ENCODE measurements around the gene HNF1A.

Gene HNF1A

GRCh38 chr12:120965534-120966091 is 12.7 kb upstream of the HNF1A start:
- Histone ChIP-seq H3K4me3 (ENCODE audit: low read length) (no peak overlapping the region), H4K20me1 (ENCODE audit: insufficient read depth, low read length) (no peaks in the 10 kb centered on the region), H3K9me3 (ENCODE audit: insufficient read depth, low read length) (no peaks in the 10 kb centered on the region), H3K27ac (ENCODE audit: low read length) (no peak overlapping the region), H3K9ac (ENCODE audit: low read length) (no peak overlapping the region), H3K4me1 (ENCODE audit: low read length) (peaks cover 9% of the 10 kb centered on the region), H3K4me2 (ENCODE audit: low read length) (no peak overlapping the region), H3K36me3 (replicated peaks; ENCODE audit: low read depth, low read length) (no peaks in the 10 kb centered on the region), H3K79me2 (ENCODE audit: low read length) (no peaks in the 10 kb centered on the region), H3K27me3 (ENCODE audit: low read depth, low read length) (no peaks in the 10 kb centered on the region), H2AFZ (ENCODE audit: low read depth, low read length) (no peak overlapping the region)
- TF ChIP-seq EZH2phosphoT487 (IDR thresholded peaks at IDR 0.05; ENCODE audit: low read depth) (no peak), CTCF (IDR thresholded peaks at IDR 0.05; ENCODE audit: low read depth, low read length) (no peak)

- H3K9me3 ChIP-seq (ENCODE audit: insufficient read depth, low read length), result no peaks in the 10 kb centered on the region
- no peak overlapping the region for H2AFZ ChIP-seq (ENCODE audit: low read depth, low read length)
- peaks cover 20% of the 10 kb centered on the region for H3K4me1 ChIP-seq (ENCODE audit: low read length)
- H3K9ac ChIP-seq (ENCODE audit: low read length), result no peak overlapping the region
- no peaks in the 10 kb centered on the region for H3K79me2 ChIP-seq (ENCODE audit: low read length)
- TF ChIP-seq EZH2phosphoT487 (IDR thresholded peaks at IDR 0.05; ENCODE audit: low read depth) (no peak), CTCF (IDR thresholded peaks at IDR 0.05; ENCODE audit: low read depth, low read length) (no peak)
- no peaks in the 10 kb centered on the region for H3K36me3 ChIP-seq (replicated peaks; ENCODE audit: low read depth, low read length)
- H3K27ac ChIP-seq (ENCODE audit: low read length), result no peak overlapping the region
- no peak overlapping the region for H3K4me2 ChIP-seq (ENCODE audit: low read length)
- no peaks in the 10 kb centered on the region for H4K20me1 ChIP-seq (ENCODE audit: insufficient read depth, low read length)
- H3K27me3 ChIP-seq (ENCODE audit: low read depth, low read length), result no peaks in the 10 kb centered on the region
- no peak overlapping the region for H3K4me3 ChIP-seq (ENCODE audit: low read length)
These were observed 8.0 kb upstream of the HNF1A start for GRCh38 chr12:120970310-120970709.

GRCh38 chr12:120971299-120972180 is 6.8 kb upstream of the HNF1A start:
- H3K4me1 ChIP-seq (ENCODE audit: low read length), result peaks cover 20% of the 10 kb centered on the region
- H3K9ac ChIP-seq (ENCODE audit: low read length), result peak overlapping the region; percentile 11; the same call in 1 of the 2 replicates
- no peaks in the 10 kb centered on the region for H3K27me3 ChIP-seq (ENCODE audit: low read depth, low read length)
- H3K4me3 ChIP-seq (ENCODE audit: low read length), result no peak overlapping the region
- H3K27ac ChIP-seq (ENCODE audit: low read length), result no peak overlapping the region
- no peaks in the 10 kb centered on the region for H3K79me2 ChIP-seq (ENCODE audit: low read length)
- TF ChIP-seq CTCF (IDR thresholded peaks at IDR 0.05; ENCODE audit: low read depth, low read length), result peak; percentile 83
- TF ChIP-seq EZH2phosphoT487 (IDR thresholded peaks at IDR 0.05; ENCODE audit: low read depth), result no peak
- H2AFZ ChIP-seq (ENCODE audit: low read depth, low read length), result peak overlapping the region; percentile 82; the same call in 1 of the 2 replicates
- H4K20me1 ChIP-seq (ENCODE audit: insufficient read depth, low read length), result no peaks in the 10 kb centered on the region
- H3K4me2 ChIP-seq (ENCODE audit: low read length), result peak overlapping the region; percentile 57
- no peaks in the 10 kb centered on the region for H3K36me3 ChIP-seq (replicated peaks; ENCODE audit: low read depth, low read length)
- H3K9me3 ChIP-seq (ENCODE audit: insufficient read depth, low read length), result no peaks in the 10 kb centered on the region

- no peak for TF ChIP-seq CTCF (IDR thresholded peaks at IDR 0.05; ENCODE audit: low read depth, low read length)
- no peak for TF ChIP-seq EZH2phosphoT487 (IDR thresholded peaks at IDR 0.05; ENCODE audit: low read depth)
- Histone ChIP-seq H3K4me3 (ENCODE audit: low read length) (no peak overlapping the region), H4K20me1 (ENCODE audit: insufficient read depth, low read length) (no peaks in the 10 kb centered on the region), H2AFZ (ENCODE audit: low read depth, low read length) (peak overlapping the region; percentile 54; the same call in 1 of the 2 replicates), H3K36me3 (replicated peaks; ENCODE audit: low read depth, low read length) (no peaks in the 10 kb centered on the region), H3K79me2 (ENCODE audit: low read length) (no peaks in the 10 kb centered on the region), H3K4me1 (ENCODE audit: low read length) (peaks cover 20% of the 10 kb centered on the region), H3K4me2 (ENCODE audit: low read length) (no peak overlapping the region), H3K9ac (ENCODE audit: low read length) (no peak overlapping the region), H3K27me3 (ENCODE audit: low read depth, low read length) (no peaks in the 10 kb centered on the region), H3K9me3 (ENCODE audit: insufficient read depth, low read length) (no peaks in the 10 kb centered on the region), H3K27ac (ENCODE audit: low read length) (no peak overlapping the region)
These were observed 5.3 kb upstream of the HNF1A start for GRCh38 chr12:120972870-120973543.

Data from OCI-LY3 (cell line).